Spleen (tissue), 11 donors: ENCODE measurements around the gene SULT2B1. TPM values are rescaled to one million over a fixed set of nuclear protein-coding genes. Genes with fewer than 3 reads are reported as not detected.
"Not testable (repeated sequence)": the region's sequence is repeated elsewhere in the genome, so short reads cannot be mapped to it uniquely, and the experiment has no call there.

Experiments used
- DNase-seq: peaks from one replicate; pipeline ENCODE4 v3.0.0-alpha.2; 2020
- H3K27ac ChIP-seq, 8 donors: fragments of 200-600 bp; sonication (generic) in 7 of 8; 1 replicate in 4 of 8; 2 replicates in 4 of 8; pipeline versions ENCODE4 v1.5.0 to v1.8.0; 2016 to 2021; ENCODE audit warnings: inconsistent platforms in 4 of 8, mild to moderate bottlenecking in 4 of 8, moderate library complexity in 1 of 8
- H3K27me3 ChIP-seq, 7 donors: fragments of 200-600 bp; sonication (generic) in 6 of 7; replicated peaks in 1 of 7; 1 replicate in 4 of 7; 2 replicates in 3 of 7; pipeline versions ENCODE4 v1.5.0 to v1.8.0; 2016 to 2021; ENCODE audit warnings: inconsistent platforms in 3 of 7, mild to moderate bottlenecking in 1 of 7
- H3K36me3 ChIP-seq, 6 donors: fragments of 200-600 bp; sonication (generic) in 5 of 6; 1 replicate in 4 of 6; 2 replicates in 2 of 6; pipeline versions ENCODE4 v1.5.0 to v1.8.0; 2016 to 2021; ENCODE audit warnings: inconsistent platforms in 2 of 6
- H3K4me1 ChIP-seq, 6 donors: fragments of 200-600 bp; sonication (generic) in 5 of 6; 1 replicate in 3 of 6; 2 replicates in 3 of 6; pipeline versions ENCODE4 v1.5.0 to v1.8.0; 2016 to 2021; ENCODE audit warnings: inconsistent platforms in 3 of 6
- H3K4me3 ChIP-seq, 8 donors: fragments of 200-600 bp; sonication (generic) in 7 of 8; 1 replicate in 4 of 8; 2 replicates in 4 of 8; pipeline versions ENCODE4 v1.5.0 to v1.8.0; 2016 to 2021; ENCODE audit warnings: inconsistent platforms in 4 of 8, mild to moderate bottlenecking in 4 of 8, moderate library complexity in 2 of 8
- H3K9me3 ChIP-seq, 8 donors: fragments of 200-600 bp; sonication (generic) in 7 of 8; 1 replicate in 4 of 8; 2 replicates in 4 of 8; pipeline versions ENCODE4 v1.5.0 to v1.8.0; 2016 to 2021; ENCODE audit warnings: inconsistent platforms in 4 of 8
- CTCF ChIP-seq, 11 experiments: fragments of 200-600 bp in 7 of 11; fragments of 450-650 bp in 4 of 11; sonication (generic) in 4 of 11; IDR thresholded peaks in 8 of 11; conservative IDR thresholded peaks in 3 of 11; 1 replicate in 7 of 11; 2 replicates in 4 of 11; pipeline versions ENCODE4 v1.4.0 to v1.8.0; 2016 to 2021; ENCODE audit warnings: antibody characterized with exemption in 11 of 11, inconsistent platforms in 4 of 11, mild to moderate bottlenecking in 1 of 11
- POLR2A ChIP-seq, 3 donors: fragments of 450-650 bp; IDR thresholded peaks; one replicate each; pipeline ENCODE4 v1.5.1; 2017; ENCODE audit warnings: antibody characterized with exemption in 3 of 3, mild to moderate bottlenecking in 1 of 3
- POLR2AphosphoS5 ChIP-seq, 3 donors: sonication (generic); formaldehyde crosslinking; IDR thresholded peaks; one replicate each; pipeline ENCODE4 v1.5.1; 2017; ENCODE audit warnings: antibody characterized with exemption in 3 of 3
- WGBS, 5 donors: extraction: QIAGEN DNeasy Blood & Tissue Kit in 3 of 5; methylation state at CpG; one replicate each; pipeline versions ENCODE4 v1.1.5 to v1.1.7; 2013 to 2018; 5-methylcytosine and 5-hydroxymethylcytosine counted together
- intact Hi-C: fragments of 100-400 bp; cut with DNase I; formaldehyde crosslinking; loops from one replicate; pipeline ENCODE4 v1.15.0; 2023; ENCODE audit warnings: low total_unique reads
- polyA plus RNA-seq, 3 donors: library from polyadenylated mRNA; stranded (reverse); fragments of 200-250 nt; gene quantifications; one replicate each; pipeline ENCODE4 v1.2.1, GENCODE V29; 2013
- total RNA-seq, 7 donors: library from RNA; depleted of rRNA in 3 of 7; stranded (reverse); fragments of >200 nt in 3 of 7; fragmentation: NEBNext Ultra II Directional in 4 of 7; extraction: Animal tissue kit (Norgen Biotek cat#: 25700) in 4 of 7; gene quantifications; one replicate each; pipeline versions ENCODE4 v1.1.0 to v1.2.1, GENCODE V29; 2016 to 2021
- donor health status: healthy with polysubstance abuse.
- donor health status: DM: no; HTN: no; CAD: no; lungs with moderate emphysema.
- donor health status: DM: no; HTN: no; CAD: no.
- donor health status: Bipolar disorder and iron deficiency.
- donor health status: healthy.
- donor health status: DM: no; HTN: no; CAD: no.
- donor health status: DM: yes; HTN: yes; CAD: no.

SULT2B1 gene
- total and polyA plus RNA-seq, 10 donors: 0.12 to 0.58 TPM; not detected in 8

GRCh38 chr19:48533770-48534169, 18.2 kb upstream of the SULT2B1 start:
- TF ChIP-seq POLR2A (IDR thresholded peaks at IDR 0.05) (no peak), POLR2AphosphoS5 (IDR thresholded peaks at IDR 0.05) (no peak), CTCF (IDR thresholded peaks at IDR 0.05 in 8 of 11, conservative IDR thresholded peaks at IDR 0.05 in 3 of 11) (no peak)
- Histone ChIP-seq H3K27ac (no peak overlapping the region), H3K4me1 (no peaks in the 10 kb centered on the region), H3K27me3 (peaks cover 0 to 26% (median 0%) of the 10 kb centered on the region in 7 donors), H3K9me3 (peaks cover 0 to 13% (median 9%) of the 10 kb centered on the region in 8 donors), H3K36me3 (no peaks in the 10 kb centered on the region), H3K4me3 (no peak overlapping the region)
- no peak for DNase-seq
- 82 to 91% (median 86%) methylated on average over 10 of the region's 10 CpGs for WGBS, 5 donors
- intact Hi-C loops: no loop called here

- H3K4me3 ChIP-seq: no peak overlapping the region
- no peaks in the 10 kb centered on the region for H3K36me3 ChIP-seq
- no peak overlapping the region for H3K27ac ChIP-seq
- intact Hi-C loops: no loop called here
- TF ChIP-seq CTCF (IDR thresholded peaks at IDR 0.05 in 8 of 11, conservative IDR thresholded peaks at IDR 0.05 in 3 of 11) (no peak), POLR2A (IDR thresholded peaks at IDR 0.05) (no peak), POLR2AphosphoS5 (IDR thresholded peaks at IDR 0.05) (no peak)
- peaks cover 0 to 7% (median 0%) of the 10 kb centered on the region in 7 donors for H3K27me3 ChIP-seq
- H3K4me1 ChIP-seq: no peaks in the 10 kb centered on the region
- DNase-seq: no peak
- 82 to 90% (median 84%) methylated on average over 7 of the region's 7 CpGs for WGBS, 5 donors
- H3K9me3 ChIP-seq: peaks cover 0 to 5% (median 0%) of the 10 kb centered on the region in 8 donors
Observed at GRCh38 chr19:48537541-48537940, 14.4 kb upstream of the SULT2B1 start.

- DNase-seq, H3K27me3 ChIP-seq, H3K4me3 ChIP-seq, H3K4me1 ChIP-seq, H3K27ac ChIP-seq, H3K9me3 ChIP-seq, H3K36me3 ChIP-seq, intact Hi-C loops: not testable (repeated sequence)
- 90 to 97% (median 94%) methylated on average over 8 of the region's 8 CpGs for WGBS, 5 donors
Observed at GRCh38 chr19:48538057-48538456, 13.9 kb upstream of the SULT2B1 start.

- no peak for DNase-seq
Observed at GRCh38 chr19:48539503-48540096, 12.4 kb upstream of the SULT2B1 start.

More at GRCh38 chr19:48539503-48540096, 12.4 kb upstream of the SULT2B1 start:
- Histone ChIP-seq H3K36me3 (no peaks in the 10 kb centered on the region), H3K9me3 (peaks cover 0 to 5% (median 0%) of the 10 kb centered on the region in 8 donors), H3K27ac (no peak overlapping the region), H3K27me3 (peaks cover 0 to under 1% (median 0%) of the 10 kb centered on the region in 7 donors), H3K4me1 (peaks cover 0 to 5% (median 0%) of the 10 kb centered on the region in 6 donors), H3K4me3 (no peak overlapping the region)
- intact Hi-C loops: no loop called here
- TF ChIP-seq POLR2AphosphoS5 (IDR thresholded peaks at IDR 0.05) (no peak), CTCF (IDR thresholded peaks at IDR 0.05 in 8 of 11, conservative IDR thresholded peaks at IDR 0.05 in 3 of 11) (no peak), POLR2A (IDR thresholded peaks at IDR 0.05) (no peak)
- WGBS, 5 donors: 79 to 90% (median 86%) methylated on average over 17 of the region's 17 CpGs
